ENCODE data around the gene HORMAD2. TPM values are rescaled to one million over a fixed set of nuclear protein-coding genes. Genes with fewer than 3 reads are reported as not detected.
"Not testable (repeated sequence)": the region's sequence is repeated elsewhere in the genome, so short reads cannot be mapped to it uniquely, and the experiment has no call there.

The HORMAD2 gene
- total RNA-seq, 1 donor from 2014 or later = not detected

DNA sequence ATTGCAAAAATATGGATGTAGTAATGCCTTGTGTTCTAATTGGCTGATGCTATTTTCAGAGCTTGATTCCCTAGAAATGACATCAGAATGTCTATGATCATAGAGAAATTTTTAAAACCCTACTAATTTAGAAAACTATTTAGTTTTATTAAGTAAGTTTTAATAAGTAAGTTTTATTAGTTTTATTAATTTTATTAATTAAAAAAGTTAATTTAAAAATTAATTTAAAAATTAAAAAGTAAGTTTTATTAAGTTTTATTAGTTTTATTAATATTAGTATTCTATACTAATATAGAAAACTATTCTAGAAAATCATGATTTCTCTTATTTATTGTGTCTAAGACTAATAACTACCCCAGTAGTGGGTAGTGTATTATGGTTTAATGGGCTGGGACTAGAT lies 8.2 kb downstream of the HORMAD2 start:
- intact Hi-C loops (cut with DNase I) = no loop called here
- no peak for DNase-seq (ENCODE audit: low spot score)

DNA sequence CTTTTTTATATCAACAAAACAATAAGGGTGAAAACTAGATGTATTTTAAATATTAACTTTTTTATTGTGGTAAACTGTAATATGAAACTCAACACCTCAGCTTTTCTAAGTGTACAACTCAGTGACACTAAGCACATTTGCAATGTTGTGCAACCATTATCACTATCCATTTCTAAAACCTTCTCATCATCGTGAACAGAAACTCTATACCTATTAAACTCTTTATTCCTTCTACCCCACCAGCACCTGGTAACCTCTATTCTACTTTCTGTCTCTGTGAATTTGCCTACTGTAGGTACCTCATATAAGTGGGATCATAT lies 9.4 kb downstream of the HORMAD2 start:
- no peak for DNase-seq (ENCODE audit: low spot score)
- intact Hi-C loops (cut with DNase I) = no loop called here
- peak; percentile 52 for ATAC-seq

More for the DNA sequence above, 8.2 kb downstream of the HORMAD2 start:
- ATAC-seq = peak; percentile 25

DNA sequence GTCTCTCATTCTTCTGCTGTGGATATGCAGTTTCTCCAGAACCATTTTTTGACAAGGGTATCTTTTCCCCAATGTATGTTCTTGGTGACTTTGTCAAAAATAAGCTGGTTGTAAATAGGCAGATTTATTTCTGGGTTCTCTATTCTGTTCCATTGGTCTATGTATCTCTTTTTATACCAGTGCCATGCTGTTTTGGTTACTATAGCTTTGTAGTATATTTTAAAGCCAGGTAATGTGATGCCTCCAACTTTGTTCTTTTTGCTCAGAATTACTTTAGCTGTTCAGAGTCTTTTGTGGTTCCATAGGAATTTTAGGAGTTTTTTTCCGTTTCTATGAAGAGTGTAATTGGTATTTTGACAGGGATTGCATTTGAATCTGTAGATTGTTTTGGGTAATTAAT lies 12.4 kb downstream of the HORMAD2 start:
- no peak for DNase-seq (ENCODE audit: low spot score)
- intact Hi-C loops (cut with DNase I) = no loop called here
- ATAC-seq = no peak

DNA sequence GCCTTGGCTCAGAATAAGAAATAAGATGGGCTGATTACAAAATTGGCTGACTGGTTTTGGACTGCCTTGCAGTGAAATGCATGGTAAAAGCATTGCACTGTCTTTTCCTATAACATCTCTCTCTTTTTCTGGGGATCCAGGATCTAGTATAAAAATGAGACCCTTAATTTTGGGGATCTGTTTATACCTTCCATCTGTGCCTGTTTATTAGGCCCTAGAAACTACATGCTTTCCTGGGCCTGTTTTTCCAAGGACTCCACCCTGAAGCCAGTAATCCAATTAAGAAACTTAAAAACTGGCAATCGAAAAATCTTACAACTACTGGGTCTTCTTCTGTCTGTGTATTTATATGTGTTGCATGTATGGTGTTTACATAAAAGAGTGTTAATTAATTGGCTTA lies 14.5 kb downstream of the HORMAD2 start:
- intact Hi-C loops (cut with DNase I) = no loop called here
- DNase-seq (ENCODE audit: low spot score) (no peak), ATAC-seq (no peak)

DNA sequence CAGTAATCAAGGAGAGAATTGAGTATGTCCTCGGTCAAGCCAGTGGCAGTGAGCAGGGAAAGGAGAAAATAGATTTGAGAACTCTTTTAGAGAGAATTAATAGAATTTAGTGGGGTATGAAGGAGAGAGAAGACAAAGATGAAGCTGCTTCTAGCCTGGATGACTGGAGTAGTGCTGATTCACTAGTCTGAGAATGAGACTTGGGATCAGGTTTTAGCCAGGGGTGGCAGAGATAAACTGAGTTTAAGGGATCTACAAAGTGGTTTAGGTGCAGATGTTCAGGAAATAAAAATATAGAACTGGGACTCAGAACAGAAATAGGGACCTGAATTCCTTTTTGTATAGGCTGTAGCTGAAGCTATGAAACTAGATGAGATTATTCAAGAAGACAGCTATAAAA lies 17.6 kb downstream of the HORMAD2 start:
- intact Hi-C loops (cut with DNase I) = no loop called here
- ATAC-seq (no peak), DNase-seq (ENCODE audit: low spot score) (no peak)

DNA sequence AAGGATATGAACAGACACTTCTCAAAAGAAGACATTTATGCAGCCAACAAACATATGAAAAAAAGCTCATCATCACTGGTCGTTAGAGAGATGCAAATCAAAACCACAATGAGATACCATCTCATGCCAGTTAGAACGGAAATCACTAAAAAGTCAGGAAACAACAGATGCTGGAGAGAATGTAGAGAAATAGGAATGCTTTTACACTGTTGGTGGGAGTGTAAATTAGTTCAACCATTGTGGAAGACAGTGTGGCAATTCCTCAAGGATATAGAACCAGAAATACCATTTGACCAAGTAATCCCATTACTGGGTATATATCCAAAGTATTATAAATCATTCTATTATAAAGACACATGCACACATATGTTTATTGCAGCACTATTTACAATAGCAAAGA lies 20.5 kb downstream of the HORMAD2 start:
- DNase-seq (ENCODE audit: low spot score); intact Hi-C loops (cut with DNase I); ATAC-seq: not testable (repeated sequence)

DNA sequence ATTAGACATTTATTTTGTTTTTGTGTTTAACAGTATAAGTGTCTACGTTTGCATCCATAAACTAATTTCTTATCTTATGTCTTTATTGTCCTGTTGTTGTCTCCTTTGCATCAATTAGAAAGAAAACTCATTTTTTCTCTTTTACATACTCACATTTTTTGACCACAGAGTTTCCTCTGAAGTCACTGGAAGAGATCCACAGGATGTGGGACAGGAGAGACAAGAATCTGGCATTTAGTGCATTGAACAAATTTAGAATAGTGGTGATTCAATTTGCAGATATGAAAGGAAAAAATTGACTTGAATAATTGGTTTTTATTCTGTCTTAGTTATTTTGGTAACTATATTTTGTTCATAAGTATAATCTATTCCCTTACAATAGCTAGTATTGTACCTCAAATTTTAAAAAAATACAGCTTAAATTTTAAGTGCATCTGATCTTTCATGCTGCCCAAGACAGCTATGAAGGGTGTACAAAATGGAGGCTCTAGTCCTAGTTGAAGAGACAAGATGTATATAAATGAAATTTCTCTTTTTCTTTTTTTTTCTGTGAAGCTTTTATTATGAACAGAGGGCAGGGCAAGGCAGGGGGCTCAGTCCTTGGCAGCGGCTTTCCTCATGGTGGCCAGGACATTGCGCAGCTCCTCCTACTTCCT lies 24.4 kb downstream of the HORMAD2 start:
- ATAC-seq (no peak), DNase-seq (ENCODE audit: low spot score) (no peak)
- intact Hi-C loops (cut with DNase I) = no loop called here

DNA sequence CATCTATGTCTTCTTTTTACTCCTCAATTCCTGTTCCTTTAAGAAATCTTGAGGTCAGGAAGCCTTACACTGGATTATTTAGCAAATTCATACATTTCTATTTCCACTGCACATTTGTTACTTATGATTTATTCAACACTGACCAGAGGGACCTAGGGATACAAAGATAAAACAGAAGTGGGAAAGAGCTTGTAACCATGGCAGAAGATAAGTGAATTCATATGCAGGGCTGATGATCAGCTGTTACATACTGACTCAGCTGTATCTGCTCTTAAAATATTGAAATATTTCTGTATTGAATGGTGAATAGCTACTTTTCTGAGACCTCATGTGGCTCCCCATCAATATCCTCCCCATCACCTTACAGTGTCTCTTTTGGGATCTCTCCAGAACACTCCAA lies 25.2 kb downstream of the HORMAD2 start:
- no peak for DNase-seq (ENCODE audit: low spot score)
- no peak for ATAC-seq
- intact Hi-C loops (cut with DNase I) = no loop called here

DNA sequence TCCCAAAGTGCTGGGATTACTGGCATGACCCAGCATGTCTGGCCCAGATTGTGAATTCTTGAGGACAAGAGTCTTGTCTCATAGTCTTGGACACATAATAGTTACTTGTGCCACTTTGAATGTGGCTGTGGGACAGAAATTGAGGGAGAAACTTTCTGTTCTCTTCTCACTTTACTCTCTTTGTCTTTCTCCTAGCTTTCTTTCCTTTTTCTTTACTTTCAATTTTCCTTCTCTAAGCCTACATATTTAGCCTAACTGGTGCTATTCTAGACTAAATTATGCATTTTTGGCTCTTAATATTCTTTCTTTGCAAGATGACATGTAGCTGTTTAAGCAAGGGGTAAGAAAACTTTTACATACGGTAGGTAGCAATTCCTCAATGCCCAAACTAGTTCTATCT lies 33.2 kb downstream of the HORMAD2 start:
- intact Hi-C loops (cut with DNase I) = no loop called here
- ATAC-seq (no peak), DNase-seq (ENCODE audit: low spot score) (no peak)

DNA sequence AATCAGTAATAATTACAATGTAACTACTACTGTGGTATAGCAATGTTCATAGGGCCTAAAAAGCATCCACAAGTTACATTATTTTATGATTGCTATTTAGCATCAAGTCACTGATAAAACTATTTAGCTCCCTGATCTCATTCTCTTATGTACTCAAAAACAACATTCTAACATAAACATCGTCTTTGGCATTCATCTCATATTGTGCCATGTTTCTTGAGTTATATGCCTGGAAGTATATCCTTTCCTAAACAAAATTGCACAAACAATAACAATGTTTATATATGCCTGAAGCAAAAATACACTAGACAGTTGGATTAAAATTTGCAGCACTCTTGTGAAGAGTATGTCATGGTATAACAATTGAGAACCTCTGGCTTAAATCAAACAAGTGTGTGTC lies 34.1 kb downstream of the HORMAD2 start:
- ATAC-seq (no peak), DNase-seq (ENCODE audit: low spot score) (no peak)
- intact Hi-C loops (cut with DNase I) = no loop called here

DNA sequence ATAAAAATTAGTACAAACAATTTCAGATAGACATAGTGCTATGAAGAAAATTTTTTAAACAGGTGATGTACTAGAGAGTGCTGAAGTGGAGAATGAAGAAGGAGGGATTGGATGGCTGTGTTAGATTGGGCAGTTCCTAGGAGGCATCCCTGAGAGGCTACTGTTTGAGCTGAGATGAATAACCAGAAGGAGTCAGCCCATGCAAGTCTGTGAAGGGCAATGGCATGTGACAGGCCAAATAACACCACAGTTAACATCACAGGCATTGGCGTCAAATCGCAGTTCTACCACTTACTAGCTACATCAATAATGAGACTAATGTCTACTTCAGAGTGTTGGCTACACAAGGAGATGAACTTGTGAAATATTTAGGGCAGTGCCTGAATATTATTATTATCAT lies 35.4 kb downstream of the HORMAD2 start:
- no peak for DNase-seq (ENCODE audit: low spot score)

DNA sequence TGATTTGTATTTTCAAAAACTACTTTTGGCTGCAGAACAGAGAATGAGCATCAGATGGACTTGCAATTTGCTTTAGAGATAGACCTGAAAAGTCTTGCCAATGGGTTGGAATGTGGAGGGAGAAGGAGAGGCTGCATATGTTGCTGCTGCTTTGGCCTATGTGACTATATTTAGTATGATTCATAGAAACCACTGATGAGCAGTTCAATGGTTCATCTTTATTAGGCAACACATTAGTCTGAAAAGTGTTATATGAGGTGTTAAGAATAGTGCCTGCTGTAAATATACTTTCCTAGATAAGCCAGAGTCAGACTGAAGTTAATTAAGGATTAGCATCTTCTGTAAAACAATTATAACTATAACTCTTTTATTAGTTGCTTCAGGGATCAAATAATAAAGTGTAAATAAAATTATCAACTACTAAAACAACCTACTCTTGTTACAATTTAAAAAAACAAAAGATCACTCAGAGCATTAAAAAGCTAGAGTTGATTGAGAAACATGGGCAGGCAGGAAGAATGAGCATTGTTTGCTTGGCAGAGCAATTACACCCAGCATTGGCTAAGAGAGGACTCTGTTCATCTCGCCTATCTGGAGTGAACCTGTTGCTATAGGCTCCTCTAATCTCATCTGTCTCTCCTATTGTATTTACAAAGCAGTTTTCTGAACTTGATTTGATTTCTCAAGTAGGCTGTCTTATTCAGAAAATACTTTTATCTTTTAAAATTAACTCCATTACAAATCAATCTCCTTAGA lies 36.3 kb downstream of the HORMAD2 start:
- intact Hi-C loops (cut with DNase I) = no loop called here
- ATAC-seq (no peak), DNase-seq (ENCODE audit: low spot score) (no peak)

More for the DNA sequence above, 35.4 kb downstream of the HORMAD2 start:
- ATAC-seq = no peak
- intact Hi-C loops (cut with DNase I) = no loop called here

DNA sequence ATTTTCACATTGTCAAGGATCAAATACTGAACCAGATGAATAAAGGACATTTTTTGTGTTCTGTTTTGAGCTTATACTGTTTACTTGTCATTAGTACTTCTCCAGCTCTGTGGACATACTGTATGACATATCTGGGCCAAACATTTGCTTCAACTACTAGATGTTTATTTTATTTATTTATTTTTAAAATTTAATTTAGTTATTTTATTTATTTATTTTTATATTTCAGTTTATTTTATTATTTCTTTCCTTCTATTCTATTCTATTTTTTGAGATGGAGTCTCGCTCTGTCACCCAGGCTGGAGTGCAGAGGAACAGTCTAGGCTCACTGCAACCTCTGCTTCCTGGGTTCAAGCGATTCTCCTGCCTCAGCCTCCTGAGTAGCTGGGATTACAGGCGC lies 37.0 kb downstream of the HORMAD2 start:
- no peak for ATAC-seq
- no peak for DNase-seq (ENCODE audit: low spot score)
- intact Hi-C loops (cut with DNase I) = no loop called here

DNA sequence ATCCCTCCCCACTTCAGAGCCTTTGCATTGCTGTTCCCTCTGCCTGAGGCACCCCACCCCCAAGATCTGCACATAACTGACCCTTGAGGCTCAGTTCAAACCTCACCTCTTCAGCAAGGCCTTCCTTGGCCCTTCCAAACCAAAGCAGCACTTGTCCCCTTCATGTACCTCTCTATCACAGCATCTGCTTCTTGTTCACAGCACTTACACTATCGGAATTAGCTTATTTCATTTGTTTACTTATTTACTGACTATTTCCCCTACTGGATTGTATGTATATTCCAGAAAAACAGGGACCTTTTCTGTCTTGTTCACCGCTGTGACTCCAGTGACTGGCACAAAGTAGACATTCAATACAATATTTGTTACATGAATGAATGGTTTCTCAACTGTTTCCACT lies 38.0 kb downstream of the HORMAD2 start:
- no peak for DNase-seq (ENCODE audit: low spot score)
- no peak for ATAC-seq
- intact Hi-C loops (cut with DNase I) = no loop called here

DNA sequence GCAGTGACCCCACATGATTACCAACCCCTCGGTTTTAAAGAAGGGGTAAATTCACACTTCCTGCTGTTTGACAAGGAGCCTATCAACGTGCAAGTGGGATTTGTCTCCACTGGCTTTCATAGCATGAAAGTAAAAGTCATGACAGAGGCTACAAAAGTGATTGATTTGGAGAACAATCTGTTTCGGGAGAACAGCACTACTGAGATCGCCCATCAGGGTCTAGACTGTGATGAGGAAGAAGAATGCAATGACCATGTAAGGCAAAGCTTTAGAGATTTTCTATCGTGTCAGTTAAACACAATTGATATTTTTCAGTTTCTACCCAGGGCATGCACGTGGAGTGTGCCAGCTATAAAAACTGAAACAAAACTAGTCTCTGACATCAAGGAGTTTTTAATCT lies 41.7 kb downstream of the HORMAD2 start:
- no peak for ATAC-seq
- intact Hi-C loops (cut with DNase I) = no loop called here

DNA sequence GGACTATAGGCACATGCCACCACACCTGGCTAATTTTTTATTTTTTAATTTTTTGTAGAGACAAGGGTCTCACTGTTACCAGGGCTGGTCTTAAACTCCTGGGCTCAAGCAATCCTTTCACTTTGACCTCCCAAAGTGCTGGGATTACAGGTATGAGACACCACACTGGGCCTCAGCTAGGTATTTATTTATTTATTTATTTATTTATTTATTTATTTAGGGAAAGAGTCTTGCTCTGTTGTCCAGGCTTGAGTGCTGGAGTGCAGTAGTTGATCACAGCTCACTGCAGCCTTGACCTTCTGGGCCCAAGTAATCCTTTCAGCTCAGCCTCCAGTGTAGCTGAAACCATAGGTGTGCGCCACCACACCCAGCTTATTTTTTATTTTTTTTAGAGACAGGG lies 43.2 kb downstream of the HORMAD2 start:
- ATAC-seq (no peak), DNase-seq (ENCODE audit: low spot score) (no peak)
- intact Hi-C loops (cut with DNase I) = no loop called here

More for the DNA sequence above, 41.7 kb downstream of the HORMAD2 start:
- no peak for DNase-seq (ENCODE audit: low spot score)

DNA sequence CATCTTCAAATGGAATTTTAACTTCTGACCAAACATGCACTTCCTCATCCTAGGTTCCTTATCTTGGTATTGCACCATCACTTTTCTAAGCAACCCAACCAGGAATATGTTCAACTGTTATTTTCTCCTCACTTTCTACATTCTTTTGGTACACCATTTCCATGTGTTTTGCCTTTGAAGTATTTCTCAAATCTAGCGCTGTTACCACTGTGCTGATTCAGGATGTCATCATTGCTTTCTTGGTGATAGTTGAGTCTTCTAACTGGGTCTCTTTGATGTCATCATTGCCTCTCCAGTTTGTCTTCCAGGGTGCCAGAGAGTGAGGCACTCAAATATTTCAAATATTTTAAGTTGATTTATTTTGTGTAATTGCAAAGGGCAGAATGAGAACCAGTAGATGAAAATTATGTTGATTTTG lies 47.5 kb downstream of the HORMAD2 start:
- ATAC-seq (no peak), DNase-seq (ENCODE audit: low spot score) (no peak)
- intact Hi-C loops (cut with DNase I) = no loop called here

DNA sequence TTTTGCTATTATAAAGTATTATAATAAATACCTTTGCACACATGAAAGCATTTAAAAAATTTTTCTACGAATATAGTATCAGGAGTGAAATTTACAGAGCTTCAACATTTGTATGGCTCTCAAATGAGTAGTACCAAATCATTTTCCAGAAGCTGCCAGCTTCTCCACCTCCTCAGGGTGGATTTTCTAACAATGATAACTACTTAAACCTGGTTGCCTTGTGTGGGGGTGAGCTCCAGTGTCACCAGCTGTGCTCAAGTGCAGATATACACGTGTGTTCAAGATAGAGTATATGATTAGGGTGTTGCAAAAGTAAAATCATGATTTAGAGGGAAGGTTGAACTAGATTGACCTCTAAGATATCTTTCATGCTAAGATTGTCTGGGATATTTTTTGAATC lies 48.2 kb downstream of the HORMAD2 start:
- DNase-seq (ENCODE audit: low spot score) (no peak), ATAC-seq (no peak)
- intact Hi-C loops (cut with DNase I) = no loop called here

DNA sequence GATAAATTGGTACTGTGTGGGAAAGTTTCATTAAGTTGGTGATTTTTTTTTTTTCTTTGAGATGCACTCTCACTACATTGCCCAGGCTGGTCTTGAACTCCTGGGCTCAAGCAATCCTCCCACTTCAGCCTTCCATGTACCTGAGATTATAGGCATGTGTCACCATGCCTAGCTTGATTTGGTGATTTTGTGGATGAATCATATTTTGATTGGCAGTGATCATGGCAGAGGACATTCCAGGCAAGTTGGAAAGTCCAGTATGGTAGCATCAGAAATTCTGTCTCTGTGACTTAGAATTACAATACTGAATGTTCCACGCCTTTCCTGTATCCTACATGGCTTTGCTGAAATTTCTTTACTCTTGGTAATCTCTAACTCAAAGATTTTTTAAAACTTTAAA lies 49.4 kb downstream of the HORMAD2 start:
- intact Hi-C loops (cut with DNase I) = no loop called here
- no peak for ATAC-seq
- DNase-seq (ENCODE audit: low spot score) = no peak

DNA sequence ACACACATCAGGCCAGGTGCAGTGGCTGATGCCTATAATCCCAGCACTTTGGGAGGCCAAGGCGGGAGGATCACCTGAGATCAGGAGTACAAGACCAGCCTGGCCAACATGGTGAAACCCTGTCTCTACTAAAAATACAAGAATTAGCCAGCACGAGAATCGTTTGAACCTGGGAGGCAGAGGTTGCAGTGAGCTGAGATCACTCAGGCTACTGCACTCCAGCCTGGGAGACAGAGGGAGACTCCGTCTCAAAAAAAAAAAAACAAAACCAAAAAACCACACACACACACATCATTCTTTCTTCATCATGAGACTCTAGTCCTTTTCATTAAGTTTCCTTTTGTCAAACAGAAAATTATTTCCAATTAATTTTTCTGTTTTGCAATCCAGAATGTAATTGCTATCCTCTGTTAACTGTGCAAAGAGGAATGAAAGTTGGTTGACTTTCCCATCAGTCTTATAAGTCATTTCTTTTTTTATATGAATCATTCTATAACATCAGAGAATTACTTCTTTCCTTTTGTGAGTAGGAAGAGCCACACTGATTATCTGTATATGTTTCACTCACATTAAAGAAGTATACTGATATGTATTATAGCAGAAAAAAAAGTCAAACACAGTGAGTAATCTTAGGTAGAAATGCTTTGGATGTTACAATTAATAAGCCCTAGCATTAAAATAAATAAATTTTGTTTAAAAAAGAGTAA lies 52.2 kb downstream of the HORMAD2 start:
- intact Hi-C loops (cut with DNase I) = no loop called here
- no peak for ATAC-seq
- DNase-seq (ENCODE audit: low spot score) = no peak
